ENCODE results near the gene HRH2.

DNA sequence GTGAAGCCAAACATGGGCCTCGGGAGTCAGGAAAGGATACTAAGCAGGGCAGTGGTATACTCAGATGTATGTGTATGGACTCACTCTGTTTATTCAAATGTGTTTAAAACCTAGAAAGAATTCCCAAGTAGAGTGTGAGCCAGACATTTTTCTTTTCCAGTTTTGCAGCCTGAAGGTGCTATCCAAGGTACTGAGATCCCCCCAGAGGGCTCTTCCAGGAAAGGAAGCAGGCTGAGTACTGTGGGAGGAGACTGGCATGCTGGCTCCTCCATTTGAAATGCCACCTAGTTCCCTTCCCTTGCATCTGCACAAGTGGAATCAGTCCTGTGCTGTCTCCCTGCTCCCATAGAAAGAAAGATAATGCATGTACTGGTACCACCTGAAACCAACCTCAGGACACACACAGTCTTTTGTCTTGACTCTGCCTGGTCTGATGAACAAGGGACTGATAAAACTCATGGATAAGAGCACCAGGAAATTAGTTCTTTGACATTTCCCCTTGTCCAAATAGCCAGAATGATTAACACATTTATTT is 85.9 kb downstream of the HRH2 start:
- TF ChIP-seq, protein P1, sequence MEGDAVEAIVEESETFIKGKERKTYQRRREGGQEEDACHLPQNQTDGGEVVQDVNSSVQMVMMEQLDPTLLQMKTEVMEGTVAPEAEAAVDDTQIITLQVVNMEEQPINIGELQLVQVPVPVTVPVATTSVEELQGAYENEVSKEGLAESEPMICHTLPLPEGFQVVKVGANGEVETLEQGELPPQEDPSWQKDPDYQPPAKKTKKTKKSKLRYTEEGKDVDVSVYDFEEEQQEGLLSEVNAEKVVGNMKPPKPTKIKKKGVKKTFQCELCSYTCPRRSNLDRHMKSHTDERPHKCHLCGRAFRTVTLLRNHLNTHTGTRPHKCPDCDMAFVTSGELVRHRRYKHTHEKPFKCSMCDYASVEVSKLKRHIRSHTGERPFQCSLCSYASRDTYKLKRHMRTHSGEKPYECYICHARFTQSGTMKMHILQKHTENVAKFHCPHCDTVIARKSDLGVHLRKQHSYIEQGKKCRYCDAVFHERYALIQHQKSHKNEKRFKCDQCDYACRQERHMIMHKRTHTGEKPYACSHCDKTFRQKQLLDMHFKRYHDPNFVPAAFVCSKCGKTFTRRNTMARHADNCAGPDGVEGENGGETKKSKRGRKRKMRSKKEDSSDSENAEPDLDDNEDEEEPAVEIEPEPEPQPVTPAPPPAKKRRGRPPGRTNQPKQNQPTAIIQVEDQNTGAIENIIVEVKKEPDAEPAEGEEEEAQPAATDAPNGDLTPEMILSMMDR (IDR thresholded peaks at IDR 0.05) = no peak
- no peak for TF ChIP-seq POLR2A (IDR thresholded peaks at IDR 0.05)
